Stimulated activated CD4-positive, alpha-beta T cell treated with anti-CD3 and anti-CD28 coated beads, Interleukin-4, amount 100 ng/mL, for 4 hours (primary cell): Measurements from ENCODE around the gene NRP2.

Experiments
- DNase-seq, 2 experiments: peaks; one replicate each; pipeline ENCODE4 v3.0.0-alpha.2; 2020

Gene NRP2

GRCh38 chr2:205682239-205682970 lies at the start of gene NRP2:
TSS of gene NRP2 (plus strand) at chr2:205682501. CDS start at chr2:205683291, 790 bp downstream.
- DNase-seq: peak; percentile 37 to 45

GRCh38 chr2:205633994-205634393 lies 48.3 kb upstream of the NRP2 start:
- no peak for DNase-seq

- no peak for DNase-seq
These were observed 45.6 kb upstream of the NRP2 start for GRCh38 chr2:205636549-205637319.

- DNase-seq: no peak
These were observed 45.0 kb upstream of the NRP2 start for GRCh38 chr2:205637320-205637602.

GRCh38 chr2:205637779-205638503 lies 44.4 kb upstream of the NRP2 start:
- DNase-seq: no peak

GRCh38 chr2:205640716-205641115 lies 41.6 kb upstream of the NRP2 start:
- no peak for DNase-seq

GRCh38 chr2:205642599-205643356 lies 39.5 kb upstream of the NRP2 start:
- no peak for DNase-seq

- no peak for DNase-seq
These were observed 38.9 kb upstream of the NRP2 start for GRCh38 chr2:205643391-205643885.

- DNase-seq: no peak
These were observed 38.3 kb upstream of the NRP2 start for GRCh38 chr2:205644018-205644417.

- DNase-seq: no peak
These were observed 35.6 kb upstream of the NRP2 start for GRCh38 chr2:205646680-205647079.

GRCh38 chr2:205650450-205650849 lies 31.9 kb upstream of the NRP2 start:
- DNase-seq: no peak

- no peak for DNase-seq
These were observed 31.4 kb upstream of the NRP2 start for GRCh38 chr2:205650931-205651330.

- no peak for DNase-seq
These were observed 30.6 kb upstream of the NRP2 start for GRCh38 chr2:205651719-205652118.

- no peak for DNase-seq
These were observed 27.3 kb upstream of the NRP2 start for GRCh38 chr2:205654878-205655605.

- no peak for DNase-seq
These were observed 26.4 kb upstream of the NRP2 start for GRCh38 chr2:205655779-205656456.

GRCh38 chr2:205656461-205656860 lies 25.8 kb upstream of the NRP2 start:
- no peak for DNase-seq

- no peak for DNase-seq
These were observed 25.4 kb upstream of the NRP2 start for GRCh38 chr2:205656941-205657340.

GRCh38 chr2:205657579-205657978 lies 24.7 kb upstream of the NRP2 start:
- no peak for DNase-seq

- no peak for DNase-seq
These were observed 24.2 kb upstream of the NRP2 start for GRCh38 chr2:205658068-205658467.

GRCh38 chr2:205658572-205658971 lies 23.7 kb upstream of the NRP2 start:
- no peak for DNase-seq

- no peak for DNase-seq
These were observed 22.4 kb upstream of the NRP2 start for GRCh38 chr2:205659922-205660321.
